Measurements from ENCODE around the gene NRXN3. TPM values are rescaled to one million over a fixed set of nuclear protein-coding genes. Genes with fewer than 3 reads are reported as not detected.

NRXN3 gene
- total and polyA plus RNA-seq, 5 donors: 1.5 to 4.7 (median 4.0) TPM

- H3K9me3 ChIP-seq (ENCODE audit: control insufficient read depth, low read length): no peaks in the 10 kb centered on the region
- 79% methylated on average over 3 of the region's 3 CpGs for WGBS
- H3K4me3 ChIP-seq (ENCODE audit: low read length): no peak overlapping the region
- H3K27me3 ChIP-seq (ENCODE audit: control insufficient read depth, insufficient read depth): no peaks in the 10 kb centered on the region
- intact Hi-C loops (cut with DNase I): no loop called here
- H3K27ac ChIP-seq (ENCODE audit: low read length): no peak overlapping the region
- DNase-seq: no peak
- ATAC-seq: no peak
- H3K4me1 ChIP-seq (ENCODE audit: control insufficient read depth, insufficient read depth, low read length): no peaks in the 10 kb centered on the region
Observed at GRCh38 chr14:79639613-79640012, 1469.4 kb downstream of the NRXN3 start.

DNA sequence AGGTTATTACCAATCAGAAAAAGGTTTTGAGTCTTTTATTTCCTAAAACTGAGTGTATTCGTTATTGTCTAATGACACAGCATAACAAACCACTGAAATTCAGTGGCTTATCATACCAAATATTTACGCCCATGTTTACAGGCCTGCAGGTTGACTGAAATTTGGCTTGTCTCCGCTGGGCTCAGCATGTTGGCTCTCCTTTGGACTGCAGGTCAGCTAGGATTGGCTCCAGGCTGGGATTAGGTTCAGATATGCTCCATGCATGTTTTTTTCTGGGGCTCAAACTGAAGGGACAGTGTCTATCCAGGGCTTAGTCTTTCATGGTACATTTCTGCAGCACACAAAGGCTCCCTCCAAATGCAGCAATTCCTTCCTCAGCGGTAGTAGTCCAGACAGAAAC, 1471.2 kb downstream of the NRXN3 start:
- DNase-seq (no peak), ATAC-seq (no peak)
- H3K27me3 ChIP-seq (ENCODE audit: control insufficient read depth, insufficient read depth): no peaks in the 10 kb centered on the region
- no peaks in the 10 kb centered on the region for H3K9me3 ChIP-seq (ENCODE audit: control insufficient read depth, low read length)
- no peak overlapping the region for H3K4me3 ChIP-seq (ENCODE audit: low read length)
- intact Hi-C loops (cut with DNase I): no loop called here
- no peaks in the 10 kb centered on the region for H3K4me1 ChIP-seq (ENCODE audit: control insufficient read depth, insufficient read depth, low read length)
- 92% methylated on average over 4 of the region's 4 CpGs for WGBS
- H3K27ac ChIP-seq (ENCODE audit: low read length): no peak overlapping the region

DNA sequence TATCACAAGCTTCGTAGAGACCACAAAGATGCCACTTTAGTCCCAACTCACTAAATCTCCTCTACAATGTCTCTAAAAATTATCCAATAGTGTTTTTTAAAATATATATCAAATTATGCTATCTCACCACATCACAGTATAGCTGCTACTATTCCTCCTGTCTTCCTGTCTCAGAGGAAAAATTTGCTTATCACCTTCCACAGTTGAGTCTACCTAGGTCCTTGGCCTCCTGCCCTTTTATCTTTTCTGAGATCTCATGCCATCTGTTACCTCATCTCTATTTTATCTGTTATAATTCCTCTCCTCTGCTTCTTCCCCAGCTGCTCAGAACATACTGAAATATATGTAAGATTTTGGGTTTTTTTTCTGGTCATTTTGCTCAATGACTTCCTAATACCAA, 1473.0 kb downstream of the NRXN3 start:
- no peaks in the 10 kb centered on the region for H3K9me3 ChIP-seq (ENCODE audit: control insufficient read depth, low read length)
- no peak overlapping the region for H3K27ac ChIP-seq (ENCODE audit: low read length)
- no peak for DNase-seq
- WGBS: 81% methylated on average over 1 of the region's 1 CpG
- ATAC-seq: no peak
- H3K27me3 ChIP-seq (ENCODE audit: control insufficient read depth, insufficient read depth): no peaks in the 10 kb centered on the region
- no peak overlapping the region for H3K4me3 ChIP-seq (ENCODE audit: low read length)
- H3K4me1 ChIP-seq (ENCODE audit: control insufficient read depth, insufficient read depth, low read length): no peaks in the 10 kb centered on the region
- intact Hi-C loops (cut with DNase I): no loop called here

DNA sequence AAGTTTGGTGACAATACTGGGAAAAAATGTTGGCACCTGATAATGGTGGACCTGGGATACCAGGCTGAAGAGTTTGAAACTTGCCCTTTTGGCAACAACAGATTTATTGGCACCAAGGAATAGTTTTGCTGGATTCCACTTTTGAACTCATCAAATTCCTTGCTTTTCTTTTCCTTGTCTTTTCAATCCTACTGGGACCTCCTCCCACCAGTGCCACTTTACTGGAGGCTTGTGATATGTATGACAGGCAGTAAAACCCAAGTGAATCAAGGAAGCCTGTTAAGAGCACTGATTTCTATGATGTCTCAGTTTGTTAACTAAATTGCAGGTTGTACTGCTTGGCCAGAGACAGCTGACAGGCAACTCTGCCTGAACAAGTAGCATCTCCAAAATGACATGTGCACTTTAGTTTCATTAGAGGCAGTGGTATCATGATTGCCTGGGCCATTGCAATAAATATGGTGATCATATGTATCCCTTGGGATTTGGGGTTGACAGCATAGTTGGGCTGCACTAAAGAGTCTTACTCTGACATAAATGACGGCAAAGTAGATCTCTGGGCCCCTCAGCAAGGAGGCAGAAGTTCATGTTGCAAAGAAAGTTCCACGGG, 1475.7 kb downstream of the NRXN3 start:
- intact Hi-C loops (cut with DNase I): no loop called here
- 88% methylated on average over 2 of the region's 2 CpGs for WGBS
- H3K27ac ChIP-seq (ENCODE audit: low read length): no peak overlapping the region
- H3K27me3 ChIP-seq (ENCODE audit: control insufficient read depth, insufficient read depth): no peaks in the 10 kb centered on the region
- DNase-seq (no peak), ATAC-seq (no peak)
- H3K4me1 ChIP-seq (ENCODE audit: control insufficient read depth, insufficient read depth, low read length): no peaks in the 10 kb centered on the region
- H3K9me3 ChIP-seq (ENCODE audit: control insufficient read depth, low read length): no peaks in the 10 kb centered on the region
- H3K4me3 ChIP-seq (ENCODE audit: low read length): no peak overlapping the region

DNA sequence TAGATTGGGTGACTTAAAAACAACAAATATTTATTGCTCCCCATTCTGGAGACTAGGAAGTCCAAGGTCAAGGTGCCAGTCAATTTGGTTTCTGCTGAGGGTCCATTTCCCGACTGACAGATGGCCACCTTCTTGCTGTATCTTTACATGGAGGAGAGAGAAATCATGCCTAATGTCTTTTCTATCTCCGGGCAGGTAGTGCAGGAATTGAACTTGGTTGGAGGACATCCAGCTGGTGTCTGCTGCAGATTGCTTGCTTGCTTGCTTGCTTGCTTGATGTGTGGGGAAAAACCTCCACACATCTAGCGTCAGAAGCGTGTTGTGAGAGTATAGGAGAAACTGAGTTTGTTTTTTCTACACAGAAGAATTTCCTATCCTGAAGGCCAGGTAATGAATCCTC, 1479.7 kb downstream of the NRXN3 start:
- intact Hi-C loops (cut with DNase I): no loop called here
- DNase-seq (no peak), ATAC-seq (no peak)
- H3K27ac ChIP-seq (ENCODE audit: low read length): no peak overlapping the region
- H3K27me3 ChIP-seq (ENCODE audit: control insufficient read depth, insufficient read depth): no peaks in the 10 kb centered on the region
- H3K9me3 ChIP-seq (ENCODE audit: control insufficient read depth, low read length): no peaks in the 10 kb centered on the region
- no peaks in the 10 kb centered on the region for H3K4me1 ChIP-seq (ENCODE audit: control insufficient read depth, insufficient read depth, low read length)
- whole genome bisulfite sequencing: 83% methylated on average over 4 of the region's 4 CpGs
- H3K4me3 ChIP-seq (ENCODE audit: low read length): no peak overlapping the region

- H3K9me3 ChIP-seq (ENCODE audit: control insufficient read depth, low read length): no peaks in the 10 kb centered on the region
- H3K4me1 ChIP-seq (ENCODE audit: control insufficient read depth, insufficient read depth, low read length): no peaks in the 10 kb centered on the region
- H3K4me3 ChIP-seq (ENCODE audit: low read length): no peak overlapping the region
- ATAC-seq: no peak
- intact Hi-C loops (cut with DNase I): no loop called here
- no peak for DNase-seq
- H3K27ac ChIP-seq (ENCODE audit: low read length): no peak overlapping the region
- no peaks in the 10 kb centered on the region for H3K27me3 ChIP-seq (ENCODE audit: control insufficient read depth, insufficient read depth)
- 82% methylated on average over 6 of the region's 6 CpGs for WGBS
Observed at GRCh38 chr14:79652513-79653307, 1482.5 kb downstream of the NRXN3 start.

DNA sequence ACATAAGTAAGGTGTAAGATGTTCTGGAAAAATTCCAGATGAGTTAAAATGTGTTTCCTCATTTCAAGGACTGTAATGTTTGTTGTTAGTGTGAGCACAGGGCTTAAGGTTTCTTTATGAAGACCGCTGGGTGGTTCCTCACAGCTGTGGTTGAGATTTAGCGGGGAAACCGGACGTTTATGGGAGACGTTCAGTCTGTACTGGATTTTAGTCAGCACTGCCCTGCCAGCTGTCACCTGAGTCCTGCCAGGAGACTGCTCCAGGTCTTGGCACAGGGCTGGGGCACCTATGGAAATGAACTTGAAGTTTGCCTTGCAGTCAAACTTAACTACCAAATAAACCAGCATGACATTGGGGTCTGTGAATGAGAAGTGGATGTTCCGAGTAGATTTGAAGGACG, 1485.9 kb downstream of the NRXN3 start:
- WGBS: 81% methylated on average over 7 of the region's 7 CpGs
- no peak for ATAC-seq
- H3K27me3 ChIP-seq (ENCODE audit: control insufficient read depth, insufficient read depth): no peaks in the 10 kb centered on the region
- H3K4me1 ChIP-seq (ENCODE audit: control insufficient read depth, insufficient read depth, low read length): no peaks in the 10 kb centered on the region
- no peak overlapping the region for H3K4me3 ChIP-seq (ENCODE audit: low read length)
- H3K27ac ChIP-seq (ENCODE audit: low read length): no peak overlapping the region
- no peak for DNase-seq
- no peaks in the 10 kb centered on the region for H3K9me3 ChIP-seq (ENCODE audit: control insufficient read depth, low read length)
- intact Hi-C loops (cut with DNase I): no loop called here

GRCh38 chr14:79656496-79656895, 1486.3 kb downstream of the NRXN3 start:
- Histone ChIP-seq H3K4me3 (ENCODE audit: low read length) (no peak overlapping the region), H3K27me3 (ENCODE audit: control insufficient read depth, insufficient read depth) (no peaks in the 10 kb centered on the region), H3K27ac (ENCODE audit: low read length) (no peak overlapping the region), H3K4me1 (ENCODE audit: control insufficient read depth, insufficient read depth, low read length) (no peaks in the 10 kb centered on the region), H3K9me3 (ENCODE audit: control insufficient read depth, low read length) (no peaks in the 10 kb centered on the region)
- intact Hi-C loops (cut with DNase I): no loop called here
- DNase-seq: no peak
- WGBS: 80% methylated on average over 7 of the region's 7 CpGs
- no peak for ATAC-seq

DNA sequence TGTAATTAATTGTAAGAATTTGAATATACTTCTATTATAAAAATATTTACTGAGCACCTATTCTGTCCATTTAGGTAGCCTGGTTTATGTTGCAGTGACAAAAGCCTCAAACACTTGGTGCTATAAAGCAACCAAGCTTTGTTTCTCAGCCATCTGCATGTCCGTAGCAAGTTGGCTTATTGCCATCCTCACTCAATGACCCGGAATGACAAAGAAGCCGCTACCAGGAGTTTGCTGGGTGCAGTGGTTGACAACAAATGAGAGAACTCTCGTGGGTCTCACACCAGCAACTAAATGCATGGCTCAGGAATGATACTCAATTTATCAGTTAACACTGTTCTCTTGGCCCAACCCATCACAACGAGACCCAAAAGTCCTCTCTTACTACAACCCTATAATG, 1488.0 kb downstream of the NRXN3 start:
- Histone ChIP-seq H3K27ac (ENCODE audit: low read length) (no peak overlapping the region), H3K4me3 (ENCODE audit: low read length) (no peak overlapping the region), H3K27me3 (ENCODE audit: control insufficient read depth, insufficient read depth) (no peaks in the 10 kb centered on the region), H3K4me1 (ENCODE audit: control insufficient read depth, insufficient read depth, low read length) (no peaks in the 10 kb centered on the region), H3K9me3 (ENCODE audit: control insufficient read depth, low read length) (no peaks in the 10 kb centered on the region)
- 51% methylated on average over 5 of the region's 5 CpGs for WGBS
- ATAC-seq (no peak), DNase-seq (no peak)
- intact Hi-C loops (cut with DNase I): no loop called here

GRCh38 chr14:79658769-79659168, 1488.6 kb downstream of the NRXN3 start:
- no peak for DNase-seq
- 67% methylated on average over 4 of the region's 4 CpGs for WGBS
- no peaks in the 10 kb centered on the region for H3K27me3 ChIP-seq (ENCODE audit: control insufficient read depth, insufficient read depth)
- no peaks in the 10 kb centered on the region for H3K9me3 ChIP-seq (ENCODE audit: control insufficient read depth, low read length)
- H3K4me1 ChIP-seq (ENCODE audit: control insufficient read depth, insufficient read depth, low read length): no peaks in the 10 kb centered on the region
- intact Hi-C loops (cut with DNase I): no loop called here
- H3K4me3 ChIP-seq (ENCODE audit: low read length): no peak overlapping the region
- no peak for ATAC-seq
- no peak overlapping the region for H3K27ac ChIP-seq (ENCODE audit: low read length)

DNA sequence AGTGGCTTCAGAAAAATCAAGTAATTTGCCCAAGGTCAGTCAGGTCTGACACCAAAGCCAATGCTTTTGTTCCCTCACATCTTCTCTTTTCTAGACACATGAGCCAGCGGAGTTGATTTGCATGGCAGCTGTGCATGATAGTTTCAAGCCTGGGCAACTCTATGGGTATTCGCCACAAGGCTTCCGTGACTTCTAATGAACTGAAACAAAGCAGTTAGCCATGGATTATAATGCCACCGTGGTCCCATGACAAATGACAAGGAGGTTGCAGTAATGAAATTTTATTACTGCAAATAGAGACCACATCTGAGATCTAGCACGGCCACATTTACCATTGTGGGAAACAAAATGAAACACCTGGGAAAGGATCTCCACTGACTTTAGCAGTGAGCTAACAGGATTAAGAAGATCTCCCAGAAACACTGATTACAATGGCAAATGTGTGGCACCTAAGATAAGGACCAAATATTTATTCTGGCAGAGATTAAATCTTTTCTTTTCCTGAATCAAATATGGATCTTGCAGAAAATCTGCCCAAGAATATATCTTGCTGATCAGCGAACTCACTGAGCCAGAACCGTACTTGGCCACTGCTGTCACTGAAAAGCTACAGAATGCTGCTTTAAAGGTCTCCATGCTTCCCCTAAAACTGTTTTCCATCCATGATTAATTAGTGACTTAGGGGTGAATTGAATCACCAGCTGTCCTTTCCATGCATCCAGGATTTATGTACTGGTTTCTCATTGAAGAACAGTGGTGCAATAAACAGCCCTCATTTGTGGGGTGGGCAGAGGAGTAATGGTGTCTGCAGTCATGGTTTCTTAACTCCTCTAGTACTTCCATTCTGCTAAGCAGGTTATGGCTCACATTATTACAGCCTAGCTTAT, 1490.1 kb downstream of the NRXN3 start:
- 87% methylated on average over 7 of the region's 7 CpGs for WGBS
- H3K4me1 ChIP-seq (ENCODE audit: control insufficient read depth, insufficient read depth, low read length): no peaks in the 10 kb centered on the region

More for the DNA sequence above, 1490.1 kb downstream of the NRXN3 start:
- intact Hi-C loops (cut with DNase I): no loop called here
- ATAC-seq (no peak), DNase-seq (no peak)
- Histone ChIP-seq H3K27me3 (ENCODE audit: control insufficient read depth, insufficient read depth) (no peaks in the 10 kb centered on the region), H3K27ac (ENCODE audit: low read length) (no peak overlapping the region), H3K4me3 (ENCODE audit: low read length) (no peak overlapping the region), H3K9me3 (ENCODE audit: control insufficient read depth, low read length) (no peaks in the 10 kb centered on the region)
